GM23338 (cell line): Measurements from ENCODE around the gene CD58. TPM values are rescaled to one million over a fixed set of nuclear protein-coding genes. Genes with fewer than 3 reads are reported as not detected.

Experiments
- ATAC-seq: fragments of 200-7000 bp; cut with Tn5 transposase; 3 replicates; pipeline ENCODE4 v1.9.1; 2020
- DNase-seq: peaks from one replicate; pipeline ENCODE4 v3.0.0-alpha.2; 2015; ENCODE audit warnings: low spot score
- H2AFZ ChIP-seq: fragments of 200-600 bp; sonication (generic); 2 replicates; pipeline ENCODE4 v1.8.0; 2016; ENCODE audit warnings: antibody characterized with exemption, mild to moderate bottlenecking, moderate library complexity
- H3F3A ChIP-seq: fragments of 200-600 bp; sonication (generic); replicated peaks from 2 replicates; pipeline ENCODE4 v1.8.0; 2017; ENCODE audit warnings: antibody characterized with exemption, mixed run types, low read depth
- H3K27ac ChIP-seq: fragments of 200-600 bp; sonication (generic); 2 replicates; pipeline ENCODE4 v1.6.1; 2016; ENCODE audit warnings: low read depth
- H3K27me3 ChIP-seq: fragments of 200-600 bp; sonication (generic); 2 replicates; pipeline ENCODE4 v1.8.0; 2016; ENCODE audit warnings: mild to moderate bottlenecking, mixed run types, moderate library complexity; ENCODE audit not compliant: insufficient read depth
- H3K36me3 ChIP-seq: fragments of 200-600 bp; sonication (generic); 2 replicates; pipeline ENCODE4 v1.8.0; 2016; ENCODE audit warnings: mild to moderate bottlenecking; ENCODE audit not compliant: insufficient read depth
- H3K4me1 ChIP-seq: fragments of 200-600 bp; sonication (generic); 2 replicates; pipeline ENCODE4 v1.8.0; 2016; ENCODE audit warnings: mild to moderate bottlenecking, moderate library complexity; ENCODE audit not compliant: insufficient read depth
- H3K4me2 ChIP-seq: fragments of 200-600 bp; sonication (generic); 2 replicates; pipeline ENCODE4 v1.7.1; 2017; ENCODE audit warnings: mixed run types
- H3K4me3 ChIP-seq: fragments of 200-600 bp; sonication (generic); 2 replicates; pipeline ENCODE4 v1.6.1; 2016; ENCODE audit warnings: mixed run types
- H3K79me2 ChIP-seq: fragments of 200-600 bp; sonication (generic); replicated peaks from 2 replicates; pipeline ENCODE4 v1.8.0; 2017; ENCODE audit warnings: mild to moderate bottlenecking; ENCODE audit not compliant: insufficient read depth
- H3K9me2 ChIP-seq: fragments of 200-600 bp; sonication (generic); 2 replicates; pipeline ENCODE4 v1.8.0; 2017; ENCODE audit not compliant: insufficient read depth
- H4K20me1 ChIP-seq: fragments of 200-600 bp; sonication (generic); replicated peaks from 2 replicates; pipeline ENCODE4 v1.8.0; 2017; ENCODE audit warnings: mild to moderate bottlenecking; ENCODE audit not compliant: insufficient read depth
- H3K27ac Mint-ChIP-seq: 2 replicates; pipeline ENCODE4 v1.8.0; 2020; ENCODE audit warnings: inconsistent platforms, mild to moderate bottlenecking, moderate library complexity, mixed read lengths
- H3K27me3 Mint-ChIP-seq: 3 replicates; pipeline ENCODE4 v1.8.0; 2022; ENCODE audit warnings: low read depth, mild to moderate bottlenecking, moderate library complexity, mixed read lengths, inconsistent platforms; ENCODE audit not compliant: insufficient read depth, poor library complexity
- H3K36me3 Mint-ChIP-seq: 3 replicates; pipeline ENCODE4 v1.8.0; 2021; ENCODE audit warnings: low read depth, mild to moderate bottlenecking, inconsistent platforms, moderate library complexity, mixed read lengths
- H3K4me1 Mint-ChIP-seq: 3 replicates; pipeline ENCODE4 v1.8.0; 2020; ENCODE audit warnings: mild to moderate bottlenecking, inconsistent platforms, mixed read lengths
- H3K4me3 Mint-ChIP-seq: 3 replicates; pipeline ENCODE4 v1.8.0; 2021; ENCODE audit warnings: moderate library complexity, mild to moderate bottlenecking, inconsistent platforms, mixed read lengths
- H3K9me3 Mint-ChIP-seq: 3 replicates; pipeline ENCODE4 v1.8.0; 2020; ENCODE audit warnings: moderate library complexity, mild to moderate bottlenecking, inconsistent platforms, mixed read lengths
- ETS1 ChIP-seq: IDR thresholded peaks from 2 replicates; pipeline ENCODE4 v1.6.1; 2016; ENCODE audit warnings: antibody characterized with exemption
- EZH2phosphoT487 ChIP-seq: fragments of 200-600 bp; sonication (generic); IDR thresholded peaks from one replicate; pipeline ENCODE4 v1.8.1; 2018; ENCODE audit warnings: antibody characterized with exemption; ENCODE audit not compliant: unreplicated experiment
- POLR2AphosphoS5 ChIP-seq: IDR thresholded peaks from 2 replicates; pipeline ENCODE4 v1.6.1; 2016; ENCODE audit warnings: antibody characterized with exemption, low read depth
- ZNF462 ChIP-seq: fragments of 250-450 bp; sonication (Bioruptor Pico); IDR thresholded peaks from 2 replicates; pipeline ENCODE4 v1.5.0; 2020; ENCODE audit warnings: mild to moderate bottlenecking, moderate library complexity
- polyA plus RNA-seq: library from polyadenylated mRNA; unstranded; fragments of >200 nt; fragmentation: Nextera tagmentation; extraction: Ambion mirVana; gene quantifications from 2 replicates; pipeline ENCODE4 v1.2.1, GENCODE V29; 2016
- total RNA-seq: library from RNA; depleted of rRNA; stranded (reverse); fragments of >200 nt; shearing (Covaris generic); gene quantifications from 2 replicates; pipeline ENCODE4 v1.2.3, GENCODE V29; 2014

CD58 gene
- total and polyA plus RNA-seq, 2 experiments from 2014 or later: 9.2 to 12.5 TPM

GRCh38 chr1:116579259-116579875, 8.5 kb upstream of the CD58 start:
- Histone ChIP-seq H4K20me1 (no peaks in the 10 kb centered on the region; the same call in 1 of the 2 replicates), H3F3A (no peaks in the 10 kb centered on the region), H3K4me1 (0 out of 2 replicates have a peak, but pooled peaks cover 4% of the 10 kb centered on the region), H3K36me3 (0 out of 2 replicates have a peak, but pooled peaks cover 6% of the 10 kb centered on the region), H3K79me2 (no peaks in the 10 kb centered on the region), H2AFZ (no peak overlapping the region), H3K4me3 (no peak overlapping the region), H3K27me3 (no peaks in the 10 kb centered on the region), H3K4me2 (no peak overlapping the region), H3K27ac (no peak overlapping the region), H3K9me2 (no peaks in the 10 kb centered on the region)
- peaks cover 3% of the 10 kb centered on the region for H3K36me3 Mint-ChIP-seq
- H3K27ac Mint-ChIP-seq: no peak overlapping the region
- H3K4me3 Mint-ChIP-seq: no peak overlapping the region
- ATAC-seq (no peak), DNase-seq (no peak)
- H3K4me1 Mint-ChIP-seq: peaks cover 5% of the 10 kb centered on the region; the same call in 2 of the 3 replicates
- no peaks in the 10 kb centered on the region for H3K9me3 Mint-ChIP-seq
- H3K27me3 Mint-ChIP-seq: peaks cover 2% of the 10 kb centered on the region
- TF ChIP-seq POLR2AphosphoS5 (no peak), ZNF462 (CRISPR knock-in tag) (no peak), EZH2phosphoT487 (no peak), ETS1 (no peak)
